Esophagus (tissue), 2 donors: Measurements from ENCODE around the gene ATP5PB. TPM values are rescaled to one million over a fixed set of nuclear protein-coding genes. Genes with fewer than 3 reads are reported as not detected.

Experiments
- H3K27ac ChIP-seq, 2 donors: one replicate each; pipeline ENCODE4 v1.5.1; 2013; ENCODE audit warnings: low read depth in 2 of 2, mild to moderate bottlenecking in 2 of 2, inconsistent platforms in 1 of 2, low read length in 1 of 2, moderate library complexity in 1 of 2
- H3K27me3 ChIP-seq, 2 donors: one replicate each; pipeline ENCODE4 v1.6.1; 2013; ENCODE audit warnings: low read length in 2 of 2, control low read depth in 1 of 2, mild to moderate bottlenecking in 1 of 2; ENCODE audit not compliant: insufficient read depth in 2 of 2, control insufficient read depth in 1 of 2
- H3K36me3 ChIP-seq, 2 donors: one replicate each; pipeline ENCODE4 v1.6.1; 2013; ENCODE audit warnings: low read length in 1 of 2; ENCODE audit not compliant: control insufficient read depth in 2 of 2, insufficient read depth in 2 of 2
- H3K4me1 ChIP-seq, 2 donors: one replicate each; pipeline ENCODE4 v1.6.1; 2013; ENCODE audit warnings: low read length in 1 of 2; ENCODE audit not compliant: control insufficient read depth in 2 of 2, insufficient read depth in 2 of 2
- H3K4me3 ChIP-seq, 2 donors: one replicate each; pipeline ENCODE4 v1.5.1; 2013; ENCODE audit warnings: low read length in 2 of 2, mild to moderate bottlenecking in 2 of 2, low read depth in 1 of 2, moderate library complexity in 1 of 2
- H3K9me3 ChIP-seq, 2 donors: one replicate each; pipeline ENCODE4 v1.6.1; 2013; ENCODE audit warnings: mild to moderate bottlenecking in 2 of 2, low read depth in 1 of 2, low read length in 1 of 2, moderate library complexity in 1 of 2; ENCODE audit not compliant: control insufficient read depth in 2 of 2, insufficient read depth in 1 of 2
- WGBS, 2 donors: extraction: QIAGEN DNeasy Blood & Tissue Kit; methylation state at CpG; one replicate each; pipeline ENCODE4 v1.1.7; 2013; 5-methylcytosine and 5-hydroxymethylcytosine counted together
- polyA plus RNA-seq, 2 donors: library from polyadenylated mRNA; stranded (reverse); fragments of 200-250 nt; gene quantifications; one replicate each; pipeline ENCODE4 v1.2.3, GENCODE V29; 2013
- donor health status: healthy with polysubstance abuse.
- donor health status: Bipolar disorder and iron deficiency.

ATP5PB gene
- polyA plus RNA-seq, 2 donors, result 123 to 319 TPM

GRCh38 chr1:111417755-111418154 lies 31.5 kb upstream of the ATP5PB start:
- Histone ChIP-seq H3K9me3 (no peaks in the 10 kb centered on the region), H3K36me3 (peaks cover 0 to 11% of the 10 kb centered on the region in 2 donors), H3K27ac (no peak overlapping the region), H3K27me3 (no peaks in the 10 kb centered on the region), H3K4me1 (no peaks in the 10 kb centered on the region), H3K4me3 (no peak overlapping the region)
- WGBS, 2 donors, result 81 to 94% methylated on average over 1 of the region's 1 CpG

GRCh38 chr1:111419037-111419436 lies 30.2 kb upstream of the ATP5PB start:
- H3K4me1 ChIP-seq, result no peaks in the 10 kb centered on the region

GRCh38 chr1:111420377-111420776 lies 28.9 kb upstream of the ATP5PB start:
- Histone ChIP-seq H3K27me3 (no peaks in the 10 kb centered on the region), H3K27ac (no peak overlapping the region), H3K9me3 (no peaks in the 10 kb centered on the region), H3K4me1 (no peaks in the 10 kb centered on the region), H3K36me3 (peaks cover 0 to 6% of the 10 kb centered on the region in 2 donors), H3K4me3 (no peak overlapping the region)
- WGBS, 2 donors, result 83% methylated on average over 5 of the region's 5 CpGs

More at GRCh38 chr1:111419037-111419436, 30.2 kb upstream of the ATP5PB start:
- Histone ChIP-seq H3K36me3 (peaks cover 0 to 11% of the 10 kb centered on the region in 2 donors), H3K9me3 (no peaks in the 10 kb centered on the region), H3K27me3 (no peaks in the 10 kb centered on the region), H3K4me3 (no peak overlapping the region), H3K27ac (no peak overlapping the region)
- WGBS, 2 donors, result 95 to 97% methylated on average over 1 of the region's 1 CpG

- Histone ChIP-seq H3K27ac (no peak overlapping the region), H3K4me3 (no peak overlapping the region), H3K36me3 (peaks cover 0 to 6% of the 10 kb centered on the region in 2 donors), H3K9me3 (no peaks in the 10 kb centered on the region), H3K4me1 (no peaks in the 10 kb centered on the region), H3K27me3 (no peaks in the 10 kb centered on the region)
- WGBS, 2 donors, result 73 to 85% methylated on average over 13 of the region's 13 CpGs
Observed at GRCh38 chr1:111422546-111423391, 26.5 kb upstream of the ATP5PB start.

GRCh38 chr1:111424281-111424680 lies 25.0 kb upstream of the ATP5PB start:
- 92 to 93% methylated on average over 3 of the region's 3 CpGs for WGBS, 2 donors
- Histone ChIP-seq H3K4me1 (no peaks in the 10 kb centered on the region), H3K4me3 (no peak overlapping the region), H3K9me3 (no peaks in the 10 kb centered on the region), H3K36me3 (peaks cover 0 to 5% of the 10 kb centered on the region in 2 donors), H3K27ac (no peak overlapping the region), H3K27me3 (no peaks in the 10 kb centered on the region)

GRCh38 chr1:111436726-111437125 lies 12.5 kb upstream of the ATP5PB start:
- no peaks in the 10 kb centered on the region for H3K27me3 ChIP-seq
- no peak overlapping the region for H3K27ac ChIP-seq
- H3K36me3 ChIP-seq, result peaks cover 10% of the 10 kb centered on the region in 2 donors
- H3K9me3 ChIP-seq, result no peaks in the 10 kb centered on the region
- H3K4me1 ChIP-seq, result no peaks in the 10 kb centered on the region
- no peak overlapping the region for H3K4me3 ChIP-seq
- 69 to 74% methylated on average over 3 of the region's 3 CpGs for WGBS, 2 donors

- H3K4me3 ChIP-seq, result no peak overlapping the region
- peaks cover 20 to 23% of the 10 kb centered on the region in 2 donors for H3K36me3 ChIP-seq
- no peaks in the 10 kb centered on the region for H3K4me1 ChIP-seq
- no peaks in the 10 kb centered on the region for H3K27me3 ChIP-seq
- 90 to 91% methylated on average over 3 of the region's 3 CpGs for WGBS, 2 donors
- H3K9me3 ChIP-seq, result no peaks in the 10 kb centered on the region
- H3K27ac ChIP-seq, result no peak overlapping the region
Observed at GRCh38 chr1:111439461-111440351, 9.6 kb upstream of the ATP5PB start.

- Histone ChIP-seq H3K4me3 (no peak overlapping the region), H3K4me1 (no peaks in the 10 kb centered on the region), H3K27ac (no peak overlapping the region), H3K9me3 (no peaks in the 10 kb centered on the region), H3K27me3 (no peaks in the 10 kb centered on the region), H3K36me3 (peaks cover 20 to 23% of the 10 kb centered on the region in 2 donors)
- 69 to 73% methylated on average over 9 of the region's 9 CpGs for WGBS, 2 donors
Observed at GRCh38 chr1:111441573-111442192, 7.6 kb upstream of the ATP5PB start.

- no peaks in the 10 kb centered on the region for H3K9me3 ChIP-seq
- peaks cover 0 to 2% of the 10 kb centered on the region in 2 donors for H3K4me1 ChIP-seq
- peaks cover 20 to 23% of the 10 kb centered on the region in 2 donors for H3K36me3 ChIP-seq
- no peaks in the 10 kb centered on the region for H3K27me3 ChIP-seq
- H3K27ac ChIP-seq, result no peak overlapping the region
- WGBS, 2 donors, result 80 to 83% methylated on average over 4 of the region's 4 CpGs
- no peak overlapping the region for H3K4me3 ChIP-seq
Observed at GRCh38 chr1:111442457-111442856, 6.8 kb upstream of the ATP5PB start.
